Omental fat pad (tissue), 4 donors: ENCODE measurements around the gene PSMD6. TPM values are rescaled to one million over a fixed set of nuclear protein-coding genes. Genes with fewer than 3 reads are reported as not detected.

Experiments used
- ATAC-seq: fragments of 150-250 bp; one replicate; pipeline ENCODE4 v1.9.1; 2016; ENCODE audit warnings: mild to moderate bottlenecking, moderate library complexity; ENCODE audit not compliant: low FRiP score
- DNase-seq: peaks from one replicate; pipeline ENCODE4 v3.0.0-alpha.2; 2019; ENCODE audit warnings: low spot score
- CTCF ChIP-seq, 3 donors: fragments of 450-650 bp; IDR thresholded peaks; one replicate each; pipeline ENCODE4 v1.5.1; 2016 to 2017; ENCODE audit warnings: antibody characterized with exemption in 3 of 3, mild to moderate bottlenecking in 3 of 3, moderate library complexity in 2 of 3
- total RNA-seq, 4 donors: library from RNA; depleted of rRNA; stranded (reverse); fragments of >200 nt; gene quantifications; one replicate each; pipeline ENCODE4 v1.1.0, GENCODE V29; 2016

The PSMD6 gene
- total RNA-seq, 4 donors from 2014 or later: 52.8 to 86.2 (median 53.4) TPM

- TF ChIP-seq CTCF (IDR thresholded peaks at IDR 0.05): no peak
- ATAC-seq: no peak
Observed at GRCh38 chr3:64019271-64019670, 4.0 kb downstream of the PSMD6 start.

DNA sequence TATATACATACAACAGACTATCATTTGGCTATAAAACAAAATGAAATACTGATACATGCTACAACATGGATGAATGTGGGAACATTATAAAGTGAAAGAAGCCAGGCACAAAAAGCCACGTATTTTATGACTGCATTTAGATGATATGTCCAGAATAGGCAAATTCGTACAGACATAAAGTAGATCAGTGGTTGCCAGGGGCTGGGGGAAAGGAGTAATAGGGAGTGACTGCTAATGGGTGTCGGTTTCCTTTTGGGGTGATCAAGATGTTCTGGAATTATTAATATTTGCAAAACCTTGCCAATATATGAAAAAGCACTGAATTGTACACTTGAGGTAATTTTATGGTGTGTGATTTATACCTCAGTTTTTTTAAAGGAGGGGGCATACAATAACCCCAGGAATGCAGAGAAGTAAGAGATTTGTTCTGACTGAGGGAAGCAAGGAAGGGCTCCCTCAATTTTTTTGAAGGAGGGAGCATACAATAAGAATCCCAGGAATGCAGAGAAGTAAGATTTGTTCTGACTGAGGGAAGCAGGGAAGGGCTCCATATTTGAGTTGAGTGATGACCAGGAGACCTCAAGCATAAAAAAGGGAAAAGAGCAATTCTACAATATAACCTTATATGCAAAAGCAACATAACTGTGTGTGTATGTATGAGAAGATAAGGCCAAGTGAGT lies 6.2 kb downstream of the PSMD6 start:
- ATAC-seq: no peak
- no peak for TF ChIP-seq CTCF (IDR thresholded peaks at IDR 0.05)
- DNase-seq: no peak

More at GRCh38 chr3:64019271-64019670, 4.0 kb downstream of the PSMD6 start:
- no peak for DNase-seq

GRCh38 chr3:64011685-64012084 lies 11.6 kb downstream of the PSMD6 start:
- no peak for DNase-seq
- peak; percentile 78 for ATAC-seq
- no peak for TF ChIP-seq CTCF (IDR thresholded peaks at IDR 0.05)

- ATAC-seq (no peak), DNase-seq (no peak)
- no peak for TF ChIP-seq CTCF (IDR thresholded peaks at IDR 0.05)
Observed at GRCh38 chr3:64010199-64010598, 13.1 kb downstream of the PSMD6 start.

DNA sequence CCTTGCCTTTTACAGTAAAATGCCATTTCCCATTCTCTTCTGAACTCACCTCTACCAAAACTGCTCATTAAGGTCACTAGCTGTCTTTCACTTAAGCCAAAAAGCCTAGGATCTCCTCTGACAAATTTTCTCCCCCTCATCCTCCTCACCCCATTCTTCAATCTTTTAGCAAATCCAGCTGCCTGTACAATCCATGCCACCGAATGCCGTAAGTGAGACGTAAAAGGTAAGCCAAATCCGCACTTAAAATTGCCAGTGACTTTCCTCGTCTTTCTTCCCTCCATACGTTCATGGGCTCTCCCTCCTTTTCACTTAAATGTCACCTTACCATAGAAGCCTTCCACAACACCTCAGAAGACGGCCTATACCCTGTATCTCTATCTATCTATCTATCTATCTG lies 13.8 kb downstream of the PSMD6 start:
- DNase-seq: no peak
- no peak for TF ChIP-seq CTCF (IDR thresholded peaks at IDR 0.05)
- no peak for ATAC-seq

- DNase-seq: no peak
- TF ChIP-seq CTCF (IDR thresholded peaks at IDR 0.05): no peak
- no peak for ATAC-seq
Observed at GRCh38 chr3:64008487-64009351, 14.6 kb downstream of the PSMD6 start.
